Measurements from ENCODE around the gene GPBAR1.

The GPBAR1 gene

DNA sequence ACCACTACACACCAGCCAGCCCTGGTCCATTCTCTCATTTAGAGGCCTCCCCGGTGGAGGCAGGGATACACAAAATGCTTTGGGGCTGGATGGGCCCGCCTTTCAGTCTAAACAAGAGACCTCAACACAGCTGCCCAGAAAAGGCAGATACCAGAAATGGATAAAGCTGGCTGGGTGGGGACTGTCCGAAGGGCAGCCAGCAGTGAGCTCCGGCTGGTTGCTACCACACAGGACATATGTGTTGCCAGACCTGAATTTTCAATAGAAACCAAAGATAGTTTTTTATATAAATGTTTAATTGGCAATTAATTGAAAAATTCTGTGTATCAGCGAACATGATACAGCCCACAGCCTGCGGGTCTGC is 1.4 kb downstream of the GPBAR1 start:
- no peak overlapping the region for H3K27ac ChIP-seq (ENCODE audit: low read length)
- peaks cover 21% of the 10 kb centered on the region for H4K20me1 ChIP-seq (ENCODE audit: insufficient read depth, low read length)
- H3K9ac ChIP-seq (ENCODE audit: low read depth, low read length) = no peak overlapping the region

GRCh38 chr2:218262631-218263586 is 2.1 kb downstream of the GPBAR1 start:
- Histone ChIP-seq H3K9me3 (ENCODE audit: insufficient read depth, low read length, severe bottlenecking) (no peaks in the 10 kb centered on the region), H3K27me3 (ENCODE audit: insufficient read depth, low read length, poor library complexity) (no peaks in the 10 kb centered on the region), H3K27ac (ENCODE audit: low read length) (no peak overlapping the region), H3K4me1 (ENCODE audit: insufficient read depth, low read length) (peaks cover 11% of the 10 kb centered on the region), H2AFZ (ENCODE audit: low read depth, low read length) (no peak overlapping the region), H4K20me1 (ENCODE audit: insufficient read depth, low read length) (peaks cover 26% of the 10 kb centered on the region), H3K4me3 (ENCODE audit: low read depth in 1 of 2, low read length in 2 of 2) (no peak overlapping the region), H3K36me3 (ENCODE audit: insufficient read depth, low read length) (peaks cover 50% of the 10 kb centered on the region), H3K4me2 (ENCODE audit: insufficient read depth, low read length) (no peak overlapping the region), H3K79me2 (ENCODE audit: insufficient read depth, low read length) (peaks cover 9% of the 10 kb centered on the region), H3K9ac (ENCODE audit: low read depth, low read length) (no peak overlapping the region)
- no peak for TF ChIP-seq EZH2 (IDR thresholded peaks at IDR 0.05; ENCODE audit: borderline replicate concordance, low read depth, low read length, severe bottlenecking)
- TF ChIP-seq, protein P1, sequence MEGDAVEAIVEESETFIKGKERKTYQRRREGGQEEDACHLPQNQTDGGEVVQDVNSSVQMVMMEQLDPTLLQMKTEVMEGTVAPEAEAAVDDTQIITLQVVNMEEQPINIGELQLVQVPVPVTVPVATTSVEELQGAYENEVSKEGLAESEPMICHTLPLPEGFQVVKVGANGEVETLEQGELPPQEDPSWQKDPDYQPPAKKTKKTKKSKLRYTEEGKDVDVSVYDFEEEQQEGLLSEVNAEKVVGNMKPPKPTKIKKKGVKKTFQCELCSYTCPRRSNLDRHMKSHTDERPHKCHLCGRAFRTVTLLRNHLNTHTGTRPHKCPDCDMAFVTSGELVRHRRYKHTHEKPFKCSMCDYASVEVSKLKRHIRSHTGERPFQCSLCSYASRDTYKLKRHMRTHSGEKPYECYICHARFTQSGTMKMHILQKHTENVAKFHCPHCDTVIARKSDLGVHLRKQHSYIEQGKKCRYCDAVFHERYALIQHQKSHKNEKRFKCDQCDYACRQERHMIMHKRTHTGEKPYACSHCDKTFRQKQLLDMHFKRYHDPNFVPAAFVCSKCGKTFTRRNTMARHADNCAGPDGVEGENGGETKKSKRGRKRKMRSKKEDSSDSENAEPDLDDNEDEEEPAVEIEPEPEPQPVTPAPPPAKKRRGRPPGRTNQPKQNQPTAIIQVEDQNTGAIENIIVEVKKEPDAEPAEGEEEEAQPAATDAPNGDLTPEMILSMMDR (IDR thresholded peaks at IDR 0.05; ENCODE audit: borderline replicate concordance, extremely low read depth, low read length, poor library complexity, severe bottlenecking) = no peak
- ATAC-seq (ENCODE audit: insufficient read depth, low read depth) (no peak), DNase-seq (no peak)

More for the DNA sequence above, 1.4 kb downstream of the GPBAR1 start:
- TF ChIP-seq EZH2 (IDR thresholded peaks at IDR 0.05; ENCODE audit: borderline replicate concordance, low read depth, low read length, severe bottlenecking) = no peak
- TF ChIP-seq, protein P1 (IDR thresholded peaks at IDR 0.05; ENCODE audit: borderline replicate concordance, extremely low read depth, low read length, poor library complexity, severe bottlenecking) = no peak
- H3K36me3 ChIP-seq (ENCODE audit: insufficient read depth, low read length) = peaks cover 44% of the 10 kb centered on the region
- H2AFZ ChIP-seq (ENCODE audit: low read depth, low read length) = no peak overlapping the region
- ATAC-seq (ENCODE audit: insufficient read depth, low read depth) (no peak), DNase-seq (no peak)
- peaks cover 3% of the 10 kb centered on the region for H3K79me2 ChIP-seq (ENCODE audit: insufficient read depth, low read length)
- no peaks in the 10 kb centered on the region for H3K27me3 ChIP-seq (ENCODE audit: insufficient read depth, low read length, poor library complexity)
- H3K4me3 ChIP-seq (ENCODE audit: low read depth in 1 of 2, low read length in 2 of 2) = no peak overlapping the region
- H3K9me3 ChIP-seq (ENCODE audit: insufficient read depth, low read length, severe bottlenecking) = no peaks in the 10 kb centered on the region
- H3K4me2 ChIP-seq (ENCODE audit: insufficient read depth, low read length) = no peak overlapping the region
- H3K4me1 ChIP-seq (ENCODE audit: insufficient read depth, low read length) = peaks cover 7% of the 10 kb centered on the region; the same call in 1 of the 2 replicates

DNA sequence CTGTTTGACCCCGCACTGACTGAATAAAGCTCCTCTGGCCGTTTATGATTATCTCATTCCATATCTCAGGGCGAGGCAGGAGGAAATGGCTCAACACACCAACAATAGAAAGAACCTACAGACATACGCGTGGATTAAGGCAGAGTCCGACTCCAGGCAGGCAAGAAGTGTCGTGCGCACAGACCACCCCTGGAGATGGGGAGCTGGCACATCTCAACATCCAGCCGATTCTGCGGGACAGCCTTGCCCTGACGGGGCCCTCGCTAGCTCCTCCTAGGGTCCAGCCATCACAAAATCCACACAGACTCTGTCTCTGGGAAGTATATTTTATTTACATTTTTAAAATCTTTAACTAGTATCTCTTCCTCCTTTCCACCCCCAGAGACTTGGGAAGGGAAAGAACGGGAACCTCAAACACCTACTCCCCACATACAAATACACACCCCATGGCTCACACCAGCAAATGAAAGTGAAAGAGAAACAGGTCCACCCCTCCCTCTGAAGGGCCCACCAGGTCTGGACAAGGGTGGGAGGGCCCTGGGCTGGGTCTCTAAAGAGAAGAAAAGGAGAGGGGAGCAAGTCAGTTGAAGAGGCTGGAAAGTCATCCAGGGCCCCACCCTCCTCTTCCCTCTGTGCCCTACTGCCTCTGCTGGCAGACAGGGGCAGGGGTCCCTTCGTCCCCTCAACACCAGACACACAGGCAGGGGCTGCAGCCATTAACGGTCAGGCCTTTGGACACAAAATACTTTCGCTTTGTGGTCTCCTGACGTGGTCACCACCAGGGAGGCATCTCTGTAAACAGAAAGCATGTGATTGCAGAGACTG is 3.2 kb downstream of the GPBAR1 start:
- Histone ChIP-seq H3K4me3 (ENCODE audit: low read depth in 1 of 2, low read length in 2 of 2) (no peak overlapping the region), H3K27ac (ENCODE audit: low read length) (no peak overlapping the region; the same call in 1 of the 2 replicates), H2AFZ (ENCODE audit: low read depth, low read length) (no peak overlapping the region), H3K27me3 (ENCODE audit: insufficient read depth, low read length, poor library complexity) (no peaks in the 10 kb centered on the region), H3K9me3 (ENCODE audit: insufficient read depth, low read length, severe bottlenecking) (no peaks in the 10 kb centered on the region), H3K9ac (ENCODE audit: low read depth, low read length) (no peak overlapping the region), H3K79me2 (ENCODE audit: insufficient read depth, low read length) (peaks cover 15% of the 10 kb centered on the region), H3K36me3 (ENCODE audit: insufficient read depth, low read length) (peaks cover 50% of the 10 kb centered on the region), H3K4me1 (ENCODE audit: insufficient read depth, low read length) (peaks cover 16% of the 10 kb centered on the region), H4K20me1 (ENCODE audit: insufficient read depth, low read length) (peaks cover 27% of the 10 kb centered on the region), H3K4me2 (ENCODE audit: insufficient read depth, low read length) (no peak overlapping the region)
- DNase-seq = peak; percentile 58
- peak; percentile 83 for ATAC-seq (ENCODE audit: insufficient read depth, low read depth)
- no peak for TF ChIP-seq EZH2 (IDR thresholded peaks at IDR 0.05; ENCODE audit: borderline replicate concordance, low read depth, low read length, severe bottlenecking)
- TF ChIP-seq, protein P1 (IDR thresholded peaks at IDR 0.05; ENCODE audit: borderline replicate concordance, extremely low read depth, low read length, poor library complexity, severe bottlenecking) = peak; percentile 10

All from DND-41 (cell line).